ENCODE data around the gene PLCH2.
"Not testable (repeated sequence)": the region's sequence is repeated elsewhere in the genome, so short reads cannot be mapped to it uniquely, and the experiment has no call there.

The PLCH2 gene

DNA sequence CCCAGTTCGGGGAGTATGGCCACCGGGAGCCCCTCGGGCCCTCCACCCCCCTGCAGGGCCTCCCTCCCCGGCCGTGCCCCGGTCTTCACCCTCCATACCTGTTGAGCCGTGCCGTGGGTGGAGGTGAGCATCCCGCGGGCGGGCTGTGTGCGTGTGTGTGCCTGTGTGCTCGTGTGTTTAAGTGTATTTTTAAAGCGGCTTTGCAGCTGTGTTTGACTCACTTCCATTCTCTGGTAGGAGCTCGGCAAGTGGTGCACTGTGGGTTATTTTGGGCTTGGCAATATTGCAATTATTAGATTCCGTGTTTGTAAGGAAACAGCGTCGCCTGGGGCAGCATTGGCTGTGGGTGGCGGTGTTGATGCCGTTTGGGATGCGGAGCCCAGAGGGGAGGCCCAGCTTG is 20.3 kb upstream of the PLCH2 start:
- TF ChIP-seq, protein P1, sequence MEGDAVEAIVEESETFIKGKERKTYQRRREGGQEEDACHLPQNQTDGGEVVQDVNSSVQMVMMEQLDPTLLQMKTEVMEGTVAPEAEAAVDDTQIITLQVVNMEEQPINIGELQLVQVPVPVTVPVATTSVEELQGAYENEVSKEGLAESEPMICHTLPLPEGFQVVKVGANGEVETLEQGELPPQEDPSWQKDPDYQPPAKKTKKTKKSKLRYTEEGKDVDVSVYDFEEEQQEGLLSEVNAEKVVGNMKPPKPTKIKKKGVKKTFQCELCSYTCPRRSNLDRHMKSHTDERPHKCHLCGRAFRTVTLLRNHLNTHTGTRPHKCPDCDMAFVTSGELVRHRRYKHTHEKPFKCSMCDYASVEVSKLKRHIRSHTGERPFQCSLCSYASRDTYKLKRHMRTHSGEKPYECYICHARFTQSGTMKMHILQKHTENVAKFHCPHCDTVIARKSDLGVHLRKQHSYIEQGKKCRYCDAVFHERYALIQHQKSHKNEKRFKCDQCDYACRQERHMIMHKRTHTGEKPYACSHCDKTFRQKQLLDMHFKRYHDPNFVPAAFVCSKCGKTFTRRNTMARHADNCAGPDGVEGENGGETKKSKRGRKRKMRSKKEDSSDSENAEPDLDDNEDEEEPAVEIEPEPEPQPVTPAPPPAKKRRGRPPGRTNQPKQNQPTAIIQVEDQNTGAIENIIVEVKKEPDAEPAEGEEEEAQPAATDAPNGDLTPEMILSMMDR (IDR thresholded peaks at IDR 0.05; ENCODE audit: insufficient read depth, low read length, poor library complexity, severe bottlenecking): no peak
- H3K27me3 ChIP-seq (replicated peaks; ENCODE audit: control insufficient read depth, insufficient read depth, low read length): no peaks in the 10 kb centered on the region; the same call in 1 of the 2 replicates
- no peak overlapping the region for H3K4me3 ChIP-seq (replicated peaks; ENCODE audit: low read depth, low read length)
- DNase-seq (ENCODE audit: extremely low read depth, insufficient read length): no peak
- no peaks in the 10 kb centered on the region for H3K36me3 ChIP-seq (ENCODE audit: control insufficient read depth, insufficient read depth, low read length)

DNA sequence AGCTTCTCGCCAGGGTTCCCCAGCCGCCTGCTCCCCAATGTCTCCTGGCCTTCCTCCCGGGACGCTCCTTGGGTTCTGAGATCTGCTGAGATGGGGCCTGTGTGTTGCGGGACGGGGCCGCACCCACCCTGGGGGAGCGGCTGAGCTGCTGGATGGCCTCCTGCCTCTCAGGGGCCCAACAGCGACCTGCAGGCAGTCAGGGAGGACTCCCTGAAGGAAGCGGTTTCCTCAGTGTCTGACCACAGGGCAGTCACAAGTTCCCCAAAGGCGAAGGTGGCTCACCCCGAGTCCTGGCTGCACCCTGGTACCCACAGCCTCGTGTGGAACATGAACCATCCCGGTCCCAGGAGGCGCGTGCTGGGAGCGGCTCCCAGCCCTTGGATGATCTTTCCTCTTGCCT is 18.6 kb upstream of the PLCH2 start:
- Histone ChIP-seq H3K27me3 (replicated peaks; ENCODE audit: control insufficient read depth, insufficient read depth, low read length) (no peaks in the 10 kb centered on the region; the same call in 1 of the 2 replicates), H3K4me3 (replicated peaks; ENCODE audit: low read depth, low read length) (no peak overlapping the region), H3K36me3 (ENCODE audit: control insufficient read depth, insufficient read depth, low read length) (no peaks in the 10 kb centered on the region)
- TF ChIP-seq, protein P1 (IDR thresholded peaks at IDR 0.05; ENCODE audit: insufficient read depth, low read length, poor library complexity, severe bottlenecking): no peak
- DNase-seq (ENCODE audit: extremely low read depth, insufficient read length): no peak

DNA sequence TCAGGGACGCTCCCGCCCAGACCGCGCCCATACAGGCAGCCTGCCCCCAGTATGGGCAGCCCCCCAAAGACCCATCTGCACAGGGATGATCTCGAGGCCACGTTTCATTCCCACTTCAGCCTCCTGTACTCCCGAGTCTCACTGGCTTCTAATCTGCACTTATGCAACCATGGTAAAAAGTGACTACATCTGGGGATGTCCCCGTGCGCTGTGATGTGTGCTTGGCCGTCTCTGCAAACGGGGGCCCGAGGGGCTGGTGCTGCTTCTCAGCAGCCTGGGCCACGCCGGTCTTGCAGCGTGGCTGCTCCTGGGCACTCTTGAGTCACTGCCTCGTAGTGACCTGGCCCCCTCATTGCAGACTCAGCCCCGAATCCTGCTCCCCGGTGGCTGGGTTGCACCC is 17.4 kb upstream of the PLCH2 start:
- no peak for DNase-seq (ENCODE audit: extremely low read depth, insufficient read length)
- H3K4me3 ChIP-seq (replicated peaks; ENCODE audit: low read depth, low read length): no peak overlapping the region
- TF ChIP-seq, protein P1 (IDR thresholded peaks at IDR 0.05; ENCODE audit: insufficient read depth, low read length, poor library complexity, severe bottlenecking): no peak
- no peaks in the 10 kb centered on the region for H3K36me3 ChIP-seq (ENCODE audit: control insufficient read depth, insufficient read depth, low read length)
- H3K27me3 ChIP-seq (replicated peaks; ENCODE audit: control insufficient read depth, insufficient read depth, low read length): no peaks in the 10 kb centered on the region; the same call in 1 of the 2 replicates

DNA sequence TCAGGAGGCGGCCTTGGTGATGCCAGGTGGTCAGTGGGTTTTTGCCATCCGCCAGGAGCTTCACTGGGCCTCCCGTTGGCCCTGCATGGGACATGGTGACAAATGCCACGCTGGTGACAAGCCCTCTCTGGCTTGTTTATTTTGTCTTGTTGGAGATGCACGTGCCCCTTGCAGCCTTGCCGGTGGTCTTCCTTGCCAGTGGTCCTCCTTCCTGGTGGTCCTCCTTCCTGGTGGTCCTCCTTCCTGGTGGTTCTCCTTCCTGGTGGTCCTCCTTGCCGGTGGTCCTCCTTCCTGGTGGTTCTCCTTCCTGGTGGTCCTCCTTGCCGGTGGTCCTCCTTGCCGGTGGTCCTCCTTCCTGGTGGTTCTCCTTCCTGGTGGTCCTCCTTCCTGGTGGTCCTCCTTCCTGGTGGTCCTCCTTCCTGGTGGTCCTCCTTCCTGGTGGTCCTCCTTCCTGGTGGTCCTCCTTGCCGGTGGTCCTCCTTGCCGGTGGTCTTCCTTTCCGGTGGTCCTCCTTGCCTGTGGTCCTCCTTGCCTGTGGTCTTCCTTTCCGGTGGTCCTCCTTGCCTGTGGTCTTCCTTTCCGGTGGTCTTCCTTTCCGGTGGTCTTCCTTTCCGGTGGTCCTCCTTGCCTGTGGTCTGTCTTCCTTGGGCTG is 16.9 kb upstream of the PLCH2 start:
- not testable (repeated sequence) for H3K36me3 ChIP-seq (ENCODE audit: control insufficient read depth, insufficient read depth, low read length); H3K4me3 ChIP-seq (replicated peaks; ENCODE audit: low read depth, low read length); DNase-seq (ENCODE audit: extremely low read depth, insufficient read length); H3K27me3 ChIP-seq (replicated peaks; ENCODE audit: control insufficient read depth, insufficient read depth, low read length)

DNA sequence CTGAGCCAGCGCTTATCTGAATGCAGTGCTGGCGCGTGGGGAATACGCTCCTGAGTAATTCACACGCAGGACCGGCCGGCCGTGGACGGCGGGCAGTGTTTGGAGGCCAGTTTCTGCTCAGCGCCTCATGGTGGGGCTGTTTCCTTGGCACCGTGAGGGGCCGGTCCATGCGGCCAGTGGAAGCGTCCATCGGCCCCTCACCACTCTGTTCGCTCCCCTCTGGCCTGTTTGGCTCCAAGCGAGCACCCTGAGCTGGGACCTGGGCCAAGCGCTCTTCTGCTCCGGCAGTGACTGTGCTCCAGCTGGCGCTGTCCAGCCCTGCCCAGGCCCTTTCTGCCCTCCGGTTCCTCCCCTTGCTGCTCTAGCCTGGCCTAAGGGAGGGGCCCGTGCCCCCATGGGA is 16.3 kb upstream of the PLCH2 start:
- DNase-seq (ENCODE audit: extremely low read depth, insufficient read length): no peak
- H3K36me3 ChIP-seq (ENCODE audit: control insufficient read depth, insufficient read depth, low read length): no peaks in the 10 kb centered on the region
- TF ChIP-seq, protein P1 (IDR thresholded peaks at IDR 0.05; ENCODE audit: insufficient read depth, low read length, poor library complexity, severe bottlenecking): no peak
- no peak overlapping the region for H3K4me3 ChIP-seq (replicated peaks; ENCODE audit: low read depth, low read length)
- H3K27me3 ChIP-seq (replicated peaks; ENCODE audit: control insufficient read depth, insufficient read depth, low read length): peaks cover 1% of the 10 kb centered on the region; the same call in 1 of the 2 replicates

DNA sequence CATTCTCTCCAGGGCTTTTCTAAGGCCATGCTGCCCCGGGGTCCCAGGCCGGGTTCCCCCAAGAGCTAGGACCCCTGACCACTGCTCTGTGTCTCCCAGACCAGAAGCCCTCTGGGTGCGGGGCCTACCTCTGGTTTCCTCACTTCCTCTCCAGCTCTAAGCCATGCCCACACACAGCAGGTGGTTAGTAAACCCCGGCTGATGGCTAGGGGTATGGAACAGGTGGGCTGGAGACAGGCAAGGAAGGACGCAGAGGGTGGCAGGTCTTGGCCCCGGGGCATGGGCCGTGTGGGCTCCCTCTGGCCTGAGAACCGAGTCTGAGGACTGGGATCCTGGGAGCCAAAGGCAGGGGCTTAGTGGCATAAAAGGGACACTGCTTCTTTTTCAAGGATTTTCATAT is 15.9 kb upstream of the PLCH2 start:
- Histone ChIP-seq H3K36me3 (ENCODE audit: control insufficient read depth, insufficient read depth, low read length) (no peaks in the 10 kb centered on the region), H3K27me3 (replicated peaks; ENCODE audit: control insufficient read depth, insufficient read depth, low read length) (peaks cover 1% of the 10 kb centered on the region; the same call in 1 of the 2 replicates), H3K4me3 (replicated peaks; ENCODE audit: low read depth, low read length) (no peak overlapping the region)
- DNase-seq (ENCODE audit: extremely low read depth, insufficient read length): no peak
- TF ChIP-seq, protein P1 (IDR thresholded peaks at IDR 0.05; ENCODE audit: insufficient read depth, low read length, poor library complexity, severe bottlenecking): no peak
